Aorta (tissue), 5 donors: ENCODE measurements around the gene EXO1. TPM values are rescaled to one million over a fixed set of nuclear protein-coding genes. Genes with fewer than 3 reads are reported as not detected.
A peak's percentile ranks its signal among the peaks of the same experiment; 100 is the strongest.

Experiments
- ATAC-seq: fragments of 200-7000 bp; cut with Tn5 transposase; one replicate; pipeline ENCODE4 v1.9.1; 2022; ENCODE audit warnings: moderate library complexity; ENCODE audit not compliant: low FRiP score
- DNase-seq, 2 donors: peaks; one replicate each; pipeline ENCODE4 v3.0.0-alpha.2; 2020
- H3K27ac ChIP-seq, 2 donors: one replicate each; pipeline ENCODE4 v1.5.1; 2013; ENCODE audit warnings: low read length in 2 of 2, mild to moderate bottlenecking in 2 of 2, moderate library complexity in 2 of 2, control low read depth in 1 of 2, inconsistent platforms in 1 of 2, low read depth in 1 of 2
- H3K27me3 ChIP-seq, 2 donors: one replicate each; pipeline ENCODE4 v1.6.1; 2013; ENCODE audit warnings: control low read depth in 1 of 2, low read length in 1 of 2, mild to moderate bottlenecking in 1 of 2, moderate library complexity in 1 of 2; ENCODE audit not compliant: insufficient read depth in 2 of 2, control insufficient read depth in 1 of 2
- H3K36me3 ChIP-seq, 2 donors: one replicate each; pipeline ENCODE4 v1.6.1; 2013; ENCODE audit warnings: control low read depth in 1 of 2, low read length in 1 of 2, mild to moderate bottlenecking in 1 of 2; ENCODE audit not compliant: insufficient read depth in 2 of 2, control insufficient read depth in 1 of 2
- H3K4me1 ChIP-seq, 2 donors: one replicate each; pipeline ENCODE4 v1.6.1; 2013; ENCODE audit warnings: low read length in 2 of 2, control low read depth in 1 of 2, mild to moderate bottlenecking in 1 of 2, moderate library complexity in 1 of 2; ENCODE audit not compliant: insufficient read depth in 2 of 2, control insufficient read depth in 1 of 2
- H3K4me3 ChIP-seq, 2 donors: one replicate each; pipeline ENCODE4 v1.5.1; 2013; ENCODE audit warnings: low read length in 2 of 2, control low read depth in 1 of 2, mild to moderate bottlenecking in 1 of 2
- H3K9me3 ChIP-seq: one replicate; pipeline ENCODE4 v1.6.1; 2013; ENCODE audit warnings: mild to moderate bottlenecking, low read length; ENCODE audit not compliant: control insufficient read depth
- WGBS, 2 donors: extraction: QIAGEN DNeasy Blood & Tissue Kit; methylation state at CpG; one replicate each; pipeline ENCODE4 v1.1.7; 2013; 5-methylcytosine and 5-hydroxymethylcytosine counted together
- intact Hi-C, 2 donors: fragments of 100-400 bp; cut with DNase I; formaldehyde crosslinking; loops; one replicate each; pipeline versions ENCODE4 v1.14.2 to v1.15.0; 2022
- polyA plus RNA-seq, 2 donors: library from polyadenylated mRNA; stranded (reverse); fragments of 200-250 nt; gene quantifications; one replicate each; pipeline ENCODE4 v1.2.3, GENCODE V29; 2013
- total RNA-seq, 2 donors: library from RNA; stranded (reverse); fragmentation: NEBNext Ultra II Directional; extraction: Animal tissue kit (Norgen Biotek cat#: 25700); gene quantifications; one replicate each; pipeline ENCODE4 v1.2.1, GENCODE V29; 2021
- donor health status: healthy with polysubstance abuse.
- donor health status: Bipolar disorder and iron deficiency.
- donor health status: DM: no; HTN: no; CAD: no.
- donor health status: DM: no; HTN: no; CAD: no.
- donor health status: DM: yes; HTN: yes; CAD: no.

The EXO1 gene
- total and polyA plus RNA-seq, 4 donors, result 0.38 to 1.5 (median 0.89) TPM

GRCh38 chr1:241916196-241916595, 68.2 kb downstream of the EXO1 start:
- no peak for ATAC-seq
- H3K27me3 ChIP-seq, result no peaks in the 10 kb centered on the region
- DNase-seq, result no peak
- intact Hi-C loops, result no loop called here
- no peak overlapping the region for H3K27ac ChIP-seq
- no peaks in the 10 kb centered on the region for H3K36me3 ChIP-seq
- 95 to 97% methylated on average over 7 of the region's 7 CpGs for WGBS, 2 donors
- H3K4me1 ChIP-seq, result no peaks in the 10 kb centered on the region
- peaks cover 1% of the 10 kb centered on the region for H3K9me3 ChIP-seq
- H3K4me3 ChIP-seq, result no peak overlapping the region

DNA sequence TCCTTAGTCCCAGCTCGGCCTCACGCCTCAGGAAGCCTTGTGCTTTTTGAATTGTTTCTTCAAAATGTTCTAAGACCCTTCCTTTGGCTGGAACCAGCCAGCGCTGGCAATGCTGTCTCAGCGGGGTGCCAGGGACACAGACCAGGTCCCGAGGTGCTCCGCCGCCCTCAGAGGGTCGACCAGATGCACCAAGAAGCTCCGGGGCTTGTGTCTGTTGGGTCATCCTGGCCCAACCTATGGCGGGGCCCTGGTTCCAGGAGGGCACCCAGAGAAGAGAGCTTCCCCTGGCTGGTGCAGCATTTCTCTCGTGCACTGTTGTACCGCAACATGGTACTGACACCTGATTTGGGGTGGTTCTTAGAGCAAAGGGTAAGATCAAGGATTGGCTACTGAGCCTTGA, 69.5 kb downstream of the EXO1 start:
- Histone ChIP-seq H3K27ac (no peak overlapping the region), H3K36me3 (no peaks in the 10 kb centered on the region), H3K9me3 (peaks cover 1% of the 10 kb centered on the region), H3K4me1 (no peaks in the 10 kb centered on the region), H3K4me3 (no peak overlapping the region), H3K27me3 (no peaks in the 10 kb centered on the region)
- ATAC-seq (peak; percentile 66), DNase-seq (peak in 1 of 2 donors; percentile 63)
- WGBS, 2 donors, result 93 to 95% methylated on average over 12 of the region's 12 CpGs
- intact Hi-C loops, result no loop called here

DNA sequence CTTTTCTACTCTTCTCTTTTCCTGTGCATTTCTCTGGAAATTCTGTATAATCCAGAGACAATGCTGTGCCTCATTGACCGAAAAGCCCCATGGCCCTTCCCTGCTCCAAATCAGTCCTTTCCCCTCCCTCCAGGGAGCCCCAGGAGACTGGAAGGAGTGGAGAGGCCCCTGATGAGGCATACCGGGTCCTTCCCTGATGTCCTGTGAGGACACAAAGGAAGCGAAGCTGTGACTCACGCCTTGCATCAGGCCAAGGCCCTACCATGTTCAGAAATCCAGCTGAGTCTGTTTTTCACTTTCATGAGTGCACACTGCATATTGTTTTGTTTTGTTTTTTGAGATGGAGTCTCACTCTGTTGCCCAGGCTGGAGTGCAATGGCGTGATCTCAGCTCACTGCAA, 70.9 kb downstream of the EXO1 start:
- H3K27me3 ChIP-seq, result no peaks in the 10 kb centered on the region
- peaks cover 1% of the 10 kb centered on the region for H3K9me3 ChIP-seq
- 74 to 77% methylated on average over 5 of the region's 5 CpGs for WGBS, 2 donors
- no peak overlapping the region for H3K27ac ChIP-seq
- intact Hi-C loops, result no loop called here
- H3K36me3 ChIP-seq, result no peaks in the 10 kb centered on the region
- no peaks in the 10 kb centered on the region for H3K4me1 ChIP-seq
- no peak for DNase-seq
- ATAC-seq, result no peak
- no peak overlapping the region for H3K4me3 ChIP-seq

- no peak for ATAC-seq
Observed at GRCh38 chr1:241924080-241924808, 76.2 kb downstream of the EXO1 start.

DNA sequence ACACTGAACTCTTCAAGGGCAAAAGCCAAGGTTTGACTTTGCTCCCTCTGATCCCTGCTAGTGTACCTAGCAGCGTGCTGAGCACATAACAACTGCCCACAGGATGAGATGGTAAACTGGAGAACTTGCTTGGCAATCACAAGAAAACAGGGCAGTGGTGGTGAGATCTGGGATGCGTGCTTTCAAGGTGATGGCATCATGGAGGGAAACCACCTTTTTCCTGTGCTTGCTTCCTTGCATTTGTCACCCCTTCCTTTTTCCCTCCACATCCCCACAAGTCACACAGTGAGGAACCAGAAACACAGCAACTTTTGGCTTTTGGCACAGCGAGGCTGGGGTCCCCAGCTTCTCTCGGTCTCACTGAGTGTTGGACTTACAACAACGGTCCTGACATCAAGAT, 78.1 kb downstream of the EXO1 start:
- no peak overlapping the region for H3K27ac ChIP-seq
- H3K27me3 ChIP-seq, result no peaks in the 10 kb centered on the region
- no peaks in the 10 kb centered on the region for H3K9me3 ChIP-seq
- no peaks in the 10 kb centered on the region for H3K36me3 ChIP-seq
- no peak overlapping the region for H3K4me3 ChIP-seq
- H3K4me1 ChIP-seq, result no peaks in the 10 kb centered on the region
- intact Hi-C loops, result no loop called here
- no peak for DNase-seq
- ATAC-seq, result no peak
- 82 to 83% methylated on average over 5 of the region's 5 CpGs for WGBS, 2 donors

More at GRCh38 chr1:241924080-241924808, 76.2 kb downstream of the EXO1 start:
- no peak for DNase-seq
- H3K4me3 ChIP-seq, result no peak overlapping the region
- WGBS, 2 donors, result 84 to 92% methylated on average over 10 of the region's 10 CpGs
- no peak overlapping the region for H3K27ac ChIP-seq
- no peaks in the 10 kb centered on the region for H3K4me1 ChIP-seq
- H3K27me3 ChIP-seq, result no peaks in the 10 kb centered on the region
- H3K36me3 ChIP-seq, result no peaks in the 10 kb centered on the region
- no peaks in the 10 kb centered on the region for H3K9me3 ChIP-seq
- intact Hi-C loops, result no loop called here

GRCh38 chr1:241927321-241927720, 79.3 kb downstream of the EXO1 start:
- no peak for ATAC-seq
- Histone ChIP-seq H3K4me1 (no peaks in the 10 kb centered on the region), H3K27me3 (no peaks in the 10 kb centered on the region), H3K27ac (no peak overlapping the region), H3K36me3 (no peaks in the 10 kb centered on the region), H3K4me3 (no peak overlapping the region), H3K9me3 (no peaks in the 10 kb centered on the region)
- no peak for DNase-seq
- 65 to 92% methylated on average over 4 of the region's 4 CpGs for WGBS, 2 donors
- intact Hi-C loops, result no loop called here

DNA sequence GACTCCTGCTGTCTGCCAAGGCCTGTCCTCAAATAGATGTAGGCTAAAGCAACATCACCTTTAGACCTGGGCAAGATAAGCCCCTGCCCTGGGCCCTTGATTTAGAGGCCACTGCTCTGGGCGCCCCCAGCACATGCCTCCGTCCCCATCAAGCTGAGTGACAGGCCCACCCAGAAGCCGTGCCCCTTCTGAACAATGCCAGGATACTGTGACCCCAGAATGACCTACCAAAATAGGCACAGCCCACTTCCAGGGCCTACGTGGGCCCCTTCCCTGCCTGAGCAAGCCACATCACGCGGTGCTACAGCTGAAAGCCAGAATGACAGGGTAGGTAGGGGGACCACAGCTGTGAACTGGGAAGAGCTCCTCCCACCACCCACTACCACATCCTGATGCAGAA, 84.8 kb downstream of the EXO1 start:
- Histone ChIP-seq H3K27me3 (no peaks in the 10 kb centered on the region), H3K27ac (no peak overlapping the region), H3K9me3 (no peaks in the 10 kb centered on the region), H3K4me1 (no peaks in the 10 kb centered on the region), H3K4me3 (no peak overlapping the region), H3K36me3 (no peaks in the 10 kb centered on the region)
- intact Hi-C loops, result no loop called here
- ATAC-seq (no peak), DNase-seq (no peak)
- WGBS, 2 donors, result 70 to 80% methylated on average over 6 of the region's 6 CpGs

DNA sequence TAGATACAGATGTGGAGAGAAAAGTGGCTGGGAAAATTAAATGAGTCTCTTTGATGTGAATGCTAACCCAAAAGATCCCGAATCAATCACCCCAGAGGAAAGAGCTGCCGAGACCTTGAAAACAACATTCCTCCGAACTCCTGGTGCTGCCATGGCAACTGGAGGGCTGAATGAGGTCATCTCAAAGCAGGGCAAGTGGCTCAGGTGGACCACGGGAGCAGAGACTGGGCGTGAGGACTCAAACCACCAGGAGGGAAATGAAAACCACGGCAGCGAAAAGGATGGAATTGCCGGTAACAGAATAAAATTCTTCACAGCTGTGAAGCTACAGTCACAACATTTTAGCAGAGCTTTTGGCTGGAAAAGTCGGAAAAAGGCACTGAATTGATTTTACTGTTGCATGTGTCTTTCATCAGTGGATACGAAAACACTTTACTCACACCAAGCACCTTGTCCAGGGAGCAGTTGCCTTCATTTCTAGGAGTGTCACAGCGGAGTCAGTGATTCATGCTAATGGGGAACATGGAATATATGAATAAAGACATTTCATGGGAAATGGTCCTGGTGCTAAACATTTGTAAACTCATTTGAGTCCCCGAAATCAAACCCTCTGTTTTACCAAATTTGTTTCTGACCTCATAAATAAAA, 86.3 kb downstream of the EXO1 start:
- no peak overlapping the region for H3K4me3 ChIP-seq
- H3K9me3 ChIP-seq, result no peaks in the 10 kb centered on the region
- DNase-seq, result no peak
- H3K36me3 ChIP-seq, result no peaks in the 10 kb centered on the region
- H3K27me3 ChIP-seq, result no peaks in the 10 kb centered on the region
- H3K27ac ChIP-seq, result no peak overlapping the region
- ATAC-seq, result no peak
- WGBS, 2 donors, result 36 to 38% methylated on average over 12 of the region's 12 CpGs
- intact Hi-C loops, result no loop called here
- no peaks in the 10 kb centered on the region for H3K4me1 ChIP-seq

DNA sequence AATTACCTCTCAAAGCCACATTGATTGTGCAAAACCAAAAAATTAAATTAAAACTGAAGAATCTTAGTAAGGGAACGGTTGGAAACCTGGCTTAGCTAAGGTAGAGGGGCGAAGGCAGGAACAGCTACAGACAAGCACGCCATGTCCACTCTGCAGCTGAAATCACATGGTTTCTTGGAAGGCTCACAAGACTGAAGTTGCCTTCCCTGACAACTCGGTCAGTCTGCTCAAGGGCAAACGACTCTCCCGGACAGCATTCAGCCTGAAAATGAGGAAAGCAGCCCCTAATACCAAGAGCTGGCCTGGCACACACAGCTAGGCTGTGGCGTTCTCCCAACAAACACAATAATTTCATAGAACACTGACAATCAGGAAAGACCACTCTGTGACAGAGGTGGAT, 86.9 kb downstream of the EXO1 start:
- no peak overlapping the region for H3K27ac ChIP-seq
- no peak overlapping the region for H3K4me3 ChIP-seq
- no peaks in the 10 kb centered on the region for H3K4me1 ChIP-seq
- H3K9me3 ChIP-seq, result no peaks in the 10 kb centered on the region
- H3K36me3 ChIP-seq, result no peaks in the 10 kb centered on the region
- ATAC-seq (no peak), DNase-seq (no peak)
- intact Hi-C loops, result no loop called here
- WGBS, 2 donors, result 48 to 50% methylated on average over 7 of the region's 7 CpGs
- H3K27me3 ChIP-seq, result no peaks in the 10 kb centered on the region
